Measurements from ENCODE around the gene PPT2. TPM values are rescaled to one million over a fixed set of nuclear protein-coding genes. Genes with fewer than 3 reads are reported as not detected.

PPT2 gene
- total and polyA plus RNA-seq, 9 donors = 33.5 to 63.9 (median 43.9) TPM

- no peak overlapping the region for H3K4me3 ChIP-seq
- no peaks in the 10 kb centered on the region for H3K36me3 ChIP-seq
- DNase-seq = peak in 2 of 5 donors; percentile 38
- H3K9me3 ChIP-seq = no peaks in the 10 kb centered on the region
- 64 to 72% (median 71%) methylated on average over 10 of the region's 10 CpGs for WGBS, 3 donors
- H3K4me1 ChIP-seq (ENCODE audit: insufficient read depth) = peaks cover 5% of the 10 kb centered on the region
- no peak for TF ChIP-seq CTCF (IDR thresholded peaks at IDR 0.05)
- no peak for TF ChIP-seq POLR2A (IDR thresholded peaks at IDR 0.05)
- no peak for TF ChIP-seq EP300 (IDR thresholded peaks at IDR 0.05)
- intact Hi-C loops (cut with DNase I) = loop anchor here in 1 of 4 donors (10.0 kb wide), 1 partner anchor 455 kb away; the partner anchor contains the start of genes DDAH2, LY6G6C and MPIG6B
- H3K27me3 ChIP-seq = no peaks in the 10 kb centered on the region
- H3K27ac ChIP-seq = peak overlapping the region in 1 of 2 donors; percentile 7
Observed at GRCh38 chr6:32179766-32180405, 25.9 kb downstream of the PPT2 start.

- Histone ChIP-seq H3K4me3 (no peak overlapping the region), H3K9me3 (no peaks in the 10 kb centered on the region), H3K27me3 (no peaks in the 10 kb centered on the region), H3K4me1 (ENCODE audit: insufficient read depth) (peaks cover 5% of the 10 kb centered on the region), H3K36me3 (no peaks in the 10 kb centered on the region), H3K27ac (no peak overlapping the region)
- 79 to 81% (median 79%) methylated on average over 15 of the region's 15 CpGs for WGBS, 3 donors
- peak in 1 of 5 donors; percentile 30 for DNase-seq
- TF ChIP-seq POLR2A (IDR thresholded peaks at IDR 0.05) (no peak), CTCF (IDR thresholded peaks at IDR 0.05) (no peak), EP300 (IDR thresholded peaks at IDR 0.05) (no peak)
- intact Hi-C loops (cut with DNase I) = loop anchor here in 1 of 4 donors (10.0 kb wide), 1 partner anchor 456 kb away; the partner anchor contains the start of genes DDAH2, LY6G6C and MPIG6B
Observed at GRCh38 chr6:32181148-32181702, 27.3 kb downstream of the PPT2 start.

- TF ChIP-seq POLR2A (IDR thresholded peaks at IDR 0.05) (no peak), EP300 (IDR thresholded peaks at IDR 0.05) (no peak), CTCF (IDR thresholded peaks at IDR 0.05) (no peak)
- intact Hi-C loops (cut with DNase I) = loop anchor here in 1 of 4 donors (10.0 kb wide), 1 partner anchor 457 kb away; the partner anchor contains the start of genes DDAH2, LY6G6C and MPIG6B
- peaks cover 4% of the 10 kb centered on the region for H3K4me1 ChIP-seq (ENCODE audit: insufficient read depth)
- DNase-seq = no peak
- no peaks in the 10 kb centered on the region for H3K9me3 ChIP-seq
- no peaks in the 10 kb centered on the region for H3K36me3 ChIP-seq
- WGBS, 3 donors = 79 to 85% (median 85%) methylated on average over 10 of the region's 10 CpGs
- H3K4me3 ChIP-seq = no peak overlapping the region
- no peak overlapping the region for H3K27ac ChIP-seq
- no peaks in the 10 kb centered on the region for H3K27me3 ChIP-seq
Observed at GRCh38 chr6:32181915-32182529, 28.1 kb downstream of the PPT2 start.

- TF ChIP-seq EP300 (IDR thresholded peaks at IDR 0.05) = no peak
- TF ChIP-seq POLR2A (IDR thresholded peaks at IDR 0.05) = no peak
- TF ChIP-seq CTCF (IDR thresholded peaks at IDR 0.05) = no peak
- 75 to 81% (median 80%) methylated on average over 10 of the region's 10 CpGs for WGBS, 3 donors
- H3K36me3 ChIP-seq = no peaks in the 10 kb centered on the region
- no peak for DNase-seq
- intact Hi-C loops (cut with DNase I) = loop anchor here in 1 of 4 donors (10.0 kb wide), 1 partner anchor 458 kb away; the partner anchor contains the start of genes DDAH2, LY6G6C and MPIG6B
- no peaks in the 10 kb centered on the region for H3K9me3 ChIP-seq
- H3K27me3 ChIP-seq = no peaks in the 10 kb centered on the region
- no peak overlapping the region for H3K4me3 ChIP-seq
- H3K27ac ChIP-seq = no peak overlapping the region
- H3K4me1 ChIP-seq (ENCODE audit: insufficient read depth) = peaks cover 3% of the 10 kb centered on the region
Observed at GRCh38 chr6:32182555-32182981, 28.6 kb downstream of the PPT2 start.
